ENCODE data around the gene ZNF750.

The ZNF750 gene

GRCh38 chr17:82872591-82873520 is 33.0 kb upstream of the ZNF750 start:
- DNase-seq (ENCODE audit: low spot score) = no peak

- DNase-seq (ENCODE audit: low spot score) = no peak
Observed at GRCh38 chr17:82871776-82872561, 32.1 kb upstream of the ZNF750 start.

GRCh38 chr17:82871056-82871775 is 31.4 kb upstream of the ZNF750 start:
- peak; percentile 68 for DNase-seq (ENCODE audit: low spot score)

- no peak for DNase-seq (ENCODE audit: low spot score)
Observed at GRCh38 chr17:82870541-82870940, 30.7 kb upstream of the ZNF750 start.

GRCh38 chr17:82870091-82870491 is 30.3 kb upstream of the ZNF750 start:
- DNase-seq (ENCODE audit: low spot score) = no peak

- DNase-seq (ENCODE audit: low spot score) = no peak
Observed at GRCh38 chr17:82869536-82869935, 29.7 kb upstream of the ZNF750 start.

- DNase-seq (ENCODE audit: low spot score) = no peak
Observed at GRCh38 chr17:82868715-82869131, 28.9 kb upstream of the ZNF750 start.

GRCh38 chr17:82867763-82868325 is 28.0 kb upstream of the ZNF750 start:
- DNase-seq (ENCODE audit: low spot score) = no peak

GRCh38 chr17:82866590-82867191 is 26.9 kb upstream of the ZNF750 start:
- DNase-seq (ENCODE audit: low spot score) = peak; percentile 35

GRCh38 chr17:82865774-82866395 is 26.1 kb upstream of the ZNF750 start:
- DNase-seq (ENCODE audit: low spot score) = no peak

GRCh38 chr17:82865274-82865673 is 25.5 kb upstream of the ZNF750 start:
- DNase-seq (ENCODE audit: low spot score) = no peak

GRCh38 chr17:82864713-82865248 is 25.0 kb upstream of the ZNF750 start:
- DNase-seq (ENCODE audit: low spot score) = no peak

- peak; percentile 53 for DNase-seq (ENCODE audit: low spot score)
Observed at GRCh38 chr17:82863941-82864712, 24.3 kb upstream of the ZNF750 start.

- DNase-seq (ENCODE audit: low spot score) = no peak
Observed at GRCh38 chr17:82863383-82863940, 23.6 kb upstream of the ZNF750 start.

- DNase-seq (ENCODE audit: low spot score) = no peak
Observed at GRCh38 chr17:82862737-82863382, 23.0 kb upstream of the ZNF750 start.

GRCh38 chr17:82862191-82862590 is 22.4 kb upstream of the ZNF750 start:
- no peak for DNase-seq (ENCODE audit: low spot score)

GRCh38 chr17:82861393-82861775 is 21.6 kb upstream of the ZNF750 start:
- DNase-seq (ENCODE audit: low spot score) = no peak

- no peak for DNase-seq (ENCODE audit: low spot score)
Observed at GRCh38 chr17:82860606-82861392, 21.0 kb upstream of the ZNF750 start.
